Lung microvascular endothelial cell (primary cell): Measurements from ENCODE around the gene NINJ2. TPM values are rescaled to one million over a fixed set of nuclear protein-coding genes. Genes with fewer than 3 reads are reported as not detected.
"Not testable (repeated sequence)": the region's sequence is repeated elsewhere in the genome, so short reads cannot be mapped to it uniquely, and the experiment has no call there.

ENCODE experiments used
- DNase-seq, 2 donors: peaks; one replicate each; pipeline versions ENCODE4 v3.0.0 to v3.0.0-alpha.2; 2010; ENCODE audit warnings: low read depth in 2 of 2
- total RNA-seq: library from RNA; depleted of rRNA; stranded (reverse); fragments of >200 nt; gene quantifications from 2 replicates; pipeline ENCODE4 v1.2.1, GENCODE V29; 2014

The NINJ2 gene
- total RNA-seq, 1 donor from 2014 or later, result 0.79 TPM

GRCh38 chr12:642633-643474 lies 20.4 kb downstream of the NINJ2 start:
- DNase-seq, result peak; percentile 68 to 86

- DNase-seq, result not testable (repeated sequence)
These were observed 21.9 kb downstream of the NINJ2 start for GRCh38 chr12:641321-641720.

- DNase-seq, result no peak
These were observed 22.5 kb downstream of the NINJ2 start for GRCh38 chr12:640773-641172.

GRCh38 chr12:639988-640387 lies 23.3 kb downstream of the NINJ2 start:
- no peak for DNase-seq

- DNase-seq, result no peak
These were observed 23.7 kb downstream of the NINJ2 start for GRCh38 chr12:639566-639965.

DNA sequence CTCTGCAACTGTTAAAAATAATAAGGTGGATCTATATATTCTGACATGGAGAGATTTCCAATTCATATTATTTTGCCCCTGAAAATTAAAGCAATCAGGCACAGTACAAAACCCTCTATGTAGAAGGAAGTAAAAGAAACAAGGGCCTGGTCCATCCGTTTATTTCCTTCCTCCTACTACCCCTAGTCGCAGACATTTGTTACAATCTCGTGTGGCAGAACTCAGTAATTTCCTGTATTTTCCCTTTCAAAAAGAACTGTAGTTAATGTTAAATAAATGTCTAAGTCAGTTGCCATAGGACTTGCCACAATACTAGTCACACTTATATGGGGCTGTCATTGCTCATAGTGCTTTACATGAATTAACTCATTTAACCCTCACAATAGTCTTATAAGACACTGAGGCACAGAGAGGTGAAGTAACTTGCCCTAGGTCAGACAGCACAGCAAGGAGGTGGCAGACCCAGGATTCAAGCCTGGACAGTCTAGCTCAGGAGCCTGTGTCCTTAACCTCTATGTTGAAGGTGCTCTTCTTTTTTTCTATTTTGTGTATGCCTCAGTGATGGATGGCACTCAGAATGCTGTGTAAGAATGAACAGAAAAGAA lies 24.2 kb downstream of the NINJ2 start:
- DNase-seq, result peak in 1 of 2 donors; percentile 39

- no peak for DNase-seq
These were observed 26.6 kb downstream of the NINJ2 start for GRCh38 chr12:636632-637031.

GRCh38 chr12:633731-634130 lies 29.5 kb downstream of the NINJ2 start:
- DNase-seq, result no peak

DNA sequence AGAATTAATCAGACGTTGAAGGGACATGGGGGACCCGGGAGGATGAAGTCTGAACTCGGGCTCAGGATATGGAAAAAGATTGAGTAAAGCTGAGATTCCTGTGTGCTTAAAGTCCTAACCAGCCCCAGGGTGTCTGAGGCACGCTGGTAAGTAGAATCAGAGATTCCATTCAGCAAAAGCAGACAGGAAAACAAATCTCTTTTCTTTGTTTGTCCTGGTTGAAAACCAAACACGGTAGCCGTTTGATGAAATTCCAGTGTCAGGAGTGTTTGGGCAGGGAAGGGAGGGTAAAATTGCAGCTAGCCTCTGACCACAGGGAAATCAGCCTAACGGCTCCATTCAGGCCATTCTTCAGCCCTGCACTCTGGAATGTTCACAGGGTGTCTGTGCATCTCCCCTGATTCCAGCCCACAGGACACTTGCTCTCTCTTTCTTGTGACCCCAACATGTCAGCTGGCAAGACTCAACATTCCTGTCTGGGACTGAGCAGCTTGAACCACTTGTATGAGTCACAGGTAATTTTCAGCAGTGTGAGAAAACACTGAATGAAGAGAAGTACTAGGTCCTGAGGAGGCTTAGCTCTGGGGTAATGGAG lies 31.0 kb downstream of the NINJ2 start:
- peak; percentile 89 for DNase-seq

DNA sequence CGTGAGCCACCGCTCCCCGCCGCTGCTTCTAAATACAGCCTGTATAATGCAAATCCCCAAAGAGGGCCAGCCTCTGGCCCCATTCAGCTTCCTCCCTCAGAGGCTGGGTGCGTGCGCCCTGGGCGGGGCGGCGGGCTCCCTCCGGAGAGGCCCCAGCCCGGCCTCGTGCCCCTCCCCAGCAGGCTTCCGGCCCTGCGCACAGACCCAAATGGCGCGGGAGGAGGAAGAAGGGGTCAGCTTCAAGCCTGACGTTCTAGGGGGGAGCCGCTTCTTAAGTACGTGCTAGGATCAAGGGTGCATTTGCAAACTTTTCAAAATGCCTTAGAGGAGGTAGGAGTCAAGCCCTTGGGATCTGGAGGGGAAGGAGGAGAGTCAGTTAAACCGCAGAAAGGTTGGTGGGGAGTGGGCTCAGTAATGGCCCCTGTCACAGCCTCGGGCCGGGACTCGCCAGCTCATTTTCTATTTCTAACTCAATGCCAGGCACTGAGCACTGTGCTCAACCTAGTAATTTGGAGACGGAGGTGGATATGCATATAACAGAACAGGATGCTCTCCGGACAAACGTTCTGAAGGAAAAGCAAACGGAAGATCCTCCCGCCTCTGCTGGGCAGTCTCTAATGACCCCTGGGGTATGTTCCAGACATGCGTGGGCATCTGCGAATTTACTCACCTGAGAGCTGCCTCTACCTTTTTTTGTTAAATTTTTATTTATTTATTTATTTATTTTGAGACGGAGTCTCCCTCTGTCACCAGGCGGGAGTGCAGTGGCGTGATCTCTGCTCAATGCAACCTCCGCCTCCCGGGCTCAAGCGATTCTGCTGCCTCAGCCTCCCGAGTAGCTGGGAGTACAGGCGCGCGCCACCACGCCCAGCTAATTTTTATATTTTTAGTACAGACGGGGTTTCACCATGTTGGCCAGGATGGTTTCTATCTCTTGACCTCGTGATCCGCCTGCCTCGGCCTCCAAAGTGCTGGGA lies 32.3 kb downstream of the NINJ2 start:
- no peak for DNase-seq

DNA sequence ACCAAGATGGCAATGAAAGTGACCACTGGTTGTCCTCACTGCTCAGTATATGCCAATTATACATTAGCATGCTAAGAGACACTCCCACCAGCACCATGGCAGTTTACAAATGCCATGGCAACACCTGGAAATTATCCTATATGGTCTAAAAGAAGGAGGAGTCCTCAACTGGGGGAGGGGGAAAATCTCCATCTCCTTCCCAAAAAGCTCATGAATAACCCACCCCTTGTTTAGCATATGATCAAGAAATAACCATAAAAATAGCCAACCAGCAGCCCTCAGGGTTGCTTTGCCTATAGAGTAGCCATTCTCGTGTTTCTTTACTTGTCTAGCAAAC lies 34.5 kb downstream of the NINJ2 start:
- DNase-seq, result not testable (repeated sequence)

GRCh38 chr12:627863-628741 lies 35.1 kb downstream of the NINJ2 start:
- DNase-seq, result no peak

DNA sequence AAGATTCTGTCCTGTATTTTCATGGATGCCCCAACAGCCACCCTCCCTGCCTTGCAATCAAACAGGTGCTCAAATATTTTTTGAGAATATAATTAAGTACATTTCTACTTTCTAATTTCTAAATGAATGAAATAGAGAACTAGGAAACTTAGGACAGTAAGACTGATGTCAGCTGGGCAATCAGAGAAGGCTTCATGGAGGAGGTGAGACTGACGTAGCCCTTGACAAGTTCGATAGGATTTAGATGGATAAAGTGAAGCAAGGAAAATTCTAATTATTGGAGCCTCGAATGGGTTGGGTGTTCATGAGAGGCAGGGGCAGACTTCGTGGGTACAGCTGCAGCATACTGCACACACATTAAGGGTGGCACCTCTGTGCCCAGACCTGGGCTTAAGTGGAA lies 36.0 kb downstream of the NINJ2 start:
- DNase-seq, result no peak

GRCh38 chr12:625998-626397 lies 37.2 kb downstream of the NINJ2 start:
- DNase-seq, result no peak

GRCh38 chr12:623865-624372 lies 39.3 kb downstream of the NINJ2 start:
- DNase-seq, result no peak

DNA sequence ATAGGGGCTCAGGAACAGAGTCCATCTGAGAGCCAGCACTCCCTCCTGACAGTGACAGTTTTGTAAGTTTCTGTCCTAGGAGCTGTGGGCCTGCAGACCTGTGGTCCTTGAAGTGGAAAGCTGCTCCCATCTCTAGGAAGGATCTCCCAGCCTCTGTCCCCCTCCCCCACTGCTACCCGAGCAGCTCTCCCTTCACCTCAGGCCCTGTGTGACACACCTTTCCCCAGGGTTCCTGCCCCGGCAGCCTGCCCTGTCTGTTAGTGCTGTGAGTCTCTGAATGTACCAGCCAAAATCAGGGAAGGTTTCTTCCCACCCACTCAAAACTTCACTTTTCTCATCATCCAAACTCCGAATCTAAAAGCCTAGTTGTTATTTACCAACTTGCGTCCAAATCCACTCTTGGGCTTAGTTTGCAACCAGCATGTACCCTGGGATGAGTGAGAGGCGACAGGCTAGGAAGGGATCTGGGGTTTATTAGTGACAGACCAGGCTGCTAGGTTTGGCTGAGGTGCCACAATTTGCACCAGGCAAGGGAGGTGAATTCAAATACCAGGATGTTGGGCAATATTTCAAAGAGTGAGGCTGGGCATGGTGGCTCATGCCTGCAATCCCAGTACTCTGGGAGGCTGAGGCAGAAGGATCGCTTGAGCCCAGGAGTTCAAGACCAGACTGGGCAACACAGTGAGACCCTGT lies 39.9 kb downstream of the NINJ2 start:
- no peak for DNase-seq

GRCh38 chr12:622416-622815 lies 40.8 kb downstream of the NINJ2 start:
- DNase-seq, result peak; percentile 88 to 94

- no peak for DNase-seq
These were observed 43.9 kb downstream of the NINJ2 start for GRCh38 chr12:619346-619745.

DNA sequence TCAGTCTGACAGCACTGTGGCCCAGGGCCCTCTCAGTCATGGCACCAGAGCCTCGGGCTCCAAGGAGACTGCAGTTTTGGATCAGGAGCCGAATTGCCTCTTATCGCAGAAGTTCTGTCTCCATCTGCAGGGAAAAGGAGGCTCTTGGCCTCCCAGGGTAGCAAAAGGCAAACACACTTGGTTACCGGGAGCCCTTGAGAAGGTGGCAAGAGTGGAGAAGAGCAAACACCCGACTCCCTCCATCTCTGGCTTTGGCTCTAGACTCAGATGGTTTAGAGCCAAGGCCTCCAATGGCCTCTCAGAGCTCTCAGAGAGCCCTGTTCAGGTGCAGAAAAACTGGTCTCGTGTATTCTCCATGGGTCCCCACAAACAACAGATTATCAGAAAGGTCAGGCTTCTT lies 44.6 kb downstream of the NINJ2 start:
- no peak for DNase-seq
